ENCODE measurements around the gene NUS1.
"Not testable (repeated sequence)": the region's sequence is repeated elsewhere in the genome, so short reads cannot be mapped to it uniquely, and the experiment has no call there.

The NUS1 gene

DNA sequence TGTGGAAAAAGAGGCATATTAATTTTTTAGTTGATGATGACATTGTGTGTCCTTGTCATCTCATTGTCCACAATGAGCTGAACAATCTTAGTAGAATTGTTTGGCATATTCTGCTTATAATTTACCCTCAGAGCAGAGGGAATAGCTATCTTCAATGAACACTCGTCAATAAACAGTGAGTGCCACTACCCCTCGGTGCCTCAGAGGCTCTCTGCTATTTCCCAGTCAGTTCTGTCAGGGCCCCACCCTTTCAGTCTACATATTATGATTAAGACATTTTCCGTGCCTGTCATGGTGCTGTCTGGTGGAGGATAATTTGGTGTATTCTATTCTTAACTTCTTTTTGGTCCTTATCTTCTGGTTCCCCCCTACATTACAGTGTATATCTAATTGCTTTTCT is 31.2 kb downstream of the NUS1 start:
- TF ChIP-seq Cebpa-rat (IDR thresholded peaks at IDR 0.05), result no peak
- H3K4me3 ChIP-seq, result no peak overlapping the region
- no peaks in the 10 kb centered on the region for H3K4me1 ChIP-seq
- H3K27ac ChIP-seq, result no peak overlapping the region
- peaks cover 5% of the 10 kb centered on the region; the same call in 1 of the 2 replicates for H4K20me1 ChIP-seq
- H3K27me3 ChIP-seq, result no peaks in the 10 kb centered on the region
- no peak overlapping the region for H3K9ac ChIP-seq
- peaks cover 59% of the 10 kb centered on the region for H3K36me3 ChIP-seq
- H3K4me2 ChIP-seq, result no peak overlapping the region
- no peaks in the 10 kb centered on the region for H3K9me3 ChIP-seq

- not testable (repeated sequence) for H3K4me3 ChIP-seq, H3K27ac ChIP-seq, H4K20me1 ChIP-seq, H3K27me3 ChIP-seq, H3K9me3 ChIP-seq, H3K9ac ChIP-seq, H3K4me2 ChIP-seq, H3K4me1 ChIP-seq
- H3K36me3 ChIP-seq, result peaks cover 56% of the 10 kb centered on the region
These were observed 31.8 kb downstream of the NUS1 start for GRCh38 chr6:117706936-117707509.

- no peaks in the 10 kb centered on the region for H3K9me3 ChIP-seq
- no peak for TF ChIP-seq Cebpa-rat (IDR thresholded peaks at IDR 0.05)
- no peak overlapping the region for H3K4me2 ChIP-seq
- H4K20me1 ChIP-seq, result peaks cover 4% of the 10 kb centered on the region; the same call in 1 of the 2 replicates
- no peak overlapping the region for H3K4me3 ChIP-seq
- H3K4me1 ChIP-seq, result no peaks in the 10 kb centered on the region
- peaks cover 12% of the 10 kb centered on the region for H3K36me3 ChIP-seq
- no peaks in the 10 kb centered on the region for H3K27me3 ChIP-seq
- no peak overlapping the region for H3K9ac ChIP-seq
- H3K27ac ChIP-seq, result no peak overlapping the region
These were observed 36.1 kb downstream of the NUS1 start for GRCh38 chr6:117711369-117711768.

- Histone ChIP-seq H3K27ac (no peak overlapping the region), H3K4me1 (no peaks in the 10 kb centered on the region), H3K27me3 (no peaks in the 10 kb centered on the region), H3K9me3 (peaks cover 8% of the 10 kb centered on the region; the same call in 1 of the 2 replicates), H3K9ac (no peak overlapping the region), H4K20me1 (no peaks in the 10 kb centered on the region), H3K36me3 (no peaks in the 10 kb centered on the region), H3K4me2 (no peak overlapping the region), H3K4me3 (no peak overlapping the region)
- no peak for TF ChIP-seq Cebpa-rat (IDR thresholded peaks at IDR 0.05)
These were observed 43.6 kb downstream of the NUS1 start for GRCh38 chr6:117718895-117719294.

GRCh38 chr6:117721520-117721919 is 46.3 kb downstream of the NUS1 start:
- H3K36me3 ChIP-seq, H3K4me1 ChIP-seq, H4K20me1 ChIP-seq, H3K9me3 ChIP-seq, H3K9ac ChIP-seq, H3K27me3 ChIP-seq, H3K27ac ChIP-seq, H3K4me2 ChIP-seq, H3K4me3 ChIP-seq: not testable (repeated sequence)

GRCh38 chr6:117728626-117729025 is 53.4 kb downstream of the NUS1 start:
- Histone ChIP-seq H3K4me1 (no peaks in the 10 kb centered on the region), H3K4me3 (no peak overlapping the region), H3K9me3 (no peaks in the 10 kb centered on the region), H3K36me3 (no peaks in the 10 kb centered on the region), H3K9ac (no peak overlapping the region), H4K20me1 (no peaks in the 10 kb centered on the region), H3K27ac (no peak overlapping the region), H3K27me3 (no peaks in the 10 kb centered on the region), H3K4me2 (no peak overlapping the region)
- TF ChIP-seq Cebpa-rat (IDR thresholded peaks at IDR 0.05), result no peak

DNA sequence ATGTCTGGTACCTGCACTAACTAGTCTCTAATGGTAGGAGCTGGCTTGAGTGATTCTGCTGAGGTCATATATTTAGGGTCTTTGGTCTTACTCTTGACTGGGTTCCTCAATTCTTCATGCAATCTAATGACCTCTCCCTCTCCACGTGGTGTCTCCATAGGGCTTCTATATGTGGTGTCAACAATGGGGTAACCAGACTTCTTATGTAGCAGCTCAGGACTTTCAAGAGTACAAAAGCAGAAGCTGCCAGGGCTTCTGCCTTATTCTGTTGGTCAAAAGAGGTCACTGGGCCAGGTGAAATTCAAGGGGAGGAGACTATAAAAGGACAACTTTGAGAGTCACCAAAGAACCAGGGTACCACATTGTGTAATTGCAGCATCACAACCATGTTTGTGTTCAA is 54.3 kb downstream of the NUS1 start:
- H3K4me2 ChIP-seq, result no peak overlapping the region
- H3K36me3 ChIP-seq, result no peaks in the 10 kb centered on the region
- TF ChIP-seq Cebpa-rat (IDR thresholded peaks at IDR 0.05), result no peak

GRCh38 chr6:117733341-117733740 is 58.1 kb downstream of the NUS1 start:
- Histone ChIP-seq H4K20me1 (no peaks in the 10 kb centered on the region), H3K36me3 (no peaks in the 10 kb centered on the region), H3K4me3 (no peak overlapping the region), H3K4me1 (no peaks in the 10 kb centered on the region), H3K27me3 (no peaks in the 10 kb centered on the region), H3K27ac (no peak overlapping the region), H3K9ac (no peak overlapping the region), H3K4me2 (no peak overlapping the region), H3K9me3 (no peaks in the 10 kb centered on the region)
- TF ChIP-seq Cebpa-rat (IDR thresholded peaks at IDR 0.05), result no peak

More for the DNA sequence above, 54.3 kb downstream of the NUS1 start:
- H4K20me1 ChIP-seq, result no peaks in the 10 kb centered on the region
- no peak overlapping the region for H3K27ac ChIP-seq
- no peaks in the 10 kb centered on the region for H3K27me3 ChIP-seq
- H3K9me3 ChIP-seq, result no peaks in the 10 kb centered on the region
- H3K9ac ChIP-seq, result no peak overlapping the region
- H3K4me1 ChIP-seq, result no peaks in the 10 kb centered on the region
- H3K4me3 ChIP-seq, result no peak overlapping the region

DNA sequence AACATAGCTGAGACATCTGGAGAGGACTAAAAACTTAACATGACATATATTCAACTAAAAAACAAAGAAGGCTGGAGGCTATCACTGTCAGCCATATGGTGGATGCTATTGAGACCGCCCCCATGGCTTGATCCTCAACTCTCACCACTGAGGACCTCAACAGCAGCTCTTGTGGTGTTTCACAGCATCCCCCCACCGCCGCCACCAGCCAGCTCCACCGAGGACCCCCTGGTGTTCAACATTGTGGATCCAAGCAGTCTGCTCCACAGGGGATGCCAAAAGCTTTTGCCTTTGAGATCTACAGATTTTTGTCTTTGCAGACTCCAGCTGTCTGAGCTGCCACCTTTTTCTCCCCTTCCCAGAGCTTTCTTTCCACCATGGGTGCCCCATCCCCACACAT is 64.6 kb downstream of the NUS1 start:
- no peak overlapping the region for H3K9ac ChIP-seq
- no peaks in the 10 kb centered on the region for H4K20me1 ChIP-seq
- TF ChIP-seq Cebpa-rat (IDR thresholded peaks at IDR 0.05), result no peak
- no peak overlapping the region for H3K4me2 ChIP-seq
- no peaks in the 10 kb centered on the region for H3K4me1 ChIP-seq
- no peak overlapping the region for H3K27ac ChIP-seq
- no peaks in the 10 kb centered on the region for H3K36me3 ChIP-seq
- no peaks in the 10 kb centered on the region for H3K27me3 ChIP-seq
- no peak overlapping the region for H3K4me3 ChIP-seq
- peaks cover 12% of the 10 kb centered on the region; the same call in 1 of the 2 replicates for H3K9me3 ChIP-seq

- H4K20me1 ChIP-seq, result no peaks in the 10 kb centered on the region
These were observed 65.3 kb downstream of the NUS1 start for GRCh38 chr6:117740605-117741004.

DNA sequence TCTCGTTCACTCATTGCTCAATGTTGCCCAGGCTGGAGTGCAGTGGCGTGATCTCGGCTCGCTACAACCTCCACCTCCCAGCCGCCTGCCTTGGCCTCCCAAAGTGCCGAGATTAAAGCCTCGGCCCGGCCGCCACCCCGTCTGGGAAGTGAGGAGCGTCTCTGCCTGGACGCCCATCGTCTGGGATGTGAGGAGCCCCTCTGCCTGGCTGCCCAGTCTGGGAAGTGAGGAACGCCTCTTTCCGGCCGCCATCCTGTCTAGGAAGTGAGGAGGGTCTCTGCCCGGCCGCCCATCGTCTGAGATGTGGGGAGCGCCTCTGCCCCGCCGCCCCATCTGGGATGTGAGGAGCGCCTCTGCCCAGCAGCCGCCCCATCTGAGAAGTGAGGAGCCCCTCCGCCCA is 75.4 kb downstream of the NUS1 start:
- peaks cover 15% of the 10 kb centered on the region for H3K9me3 ChIP-seq
- H3K27me3 ChIP-seq, H3K27ac ChIP-seq, H3K4me2 ChIP-seq, H3K36me3 ChIP-seq, H3K4me1 ChIP-seq, H3K9ac ChIP-seq, H4K20me1 ChIP-seq, H3K4me3 ChIP-seq: not testable (repeated sequence)

More at GRCh38 chr6:117740605-117741004, 65.3 kb downstream of the NUS1 start:
- Histone ChIP-seq H3K4me2 (no peak overlapping the region), H3K27ac (no peak overlapping the region), H3K27me3 (no peaks in the 10 kb centered on the region), H3K4me1 (no peaks in the 10 kb centered on the region), H3K9ac (no peak overlapping the region), H3K4me3 (no peak overlapping the region), H3K9me3 (peaks cover 12% of the 10 kb centered on the region; the same call in 1 of the 2 replicates), H3K36me3 (no peaks in the 10 kb centered on the region)
- no peak for TF ChIP-seq Cebpa-rat (IDR thresholded peaks at IDR 0.05)

All from BLaER1 (cell line).